Measurements from ENCODE around the gene CORO2A. TPM values are rescaled to one million over a fixed set of nuclear protein-coding genes. Genes with fewer than 3 reads are reported as not detected.

The CORO2A gene
- total RNA-seq, 1 experiment from 2014 or later = 15.8 TPM

- no peak overlapping the region for H2AFZ ChIP-seq (ENCODE audit: low read length)
- H3K9ac ChIP-seq (ENCODE audit: extremely low read depth, insufficient read length, low read length) = no peak overlapping the region
- no peak overlapping the region for H2BK20ac ChIP-seq (ENCODE audit: low read depth, low read length, poor library complexity, severe bottlenecking)
- no CpG with 5 or more reads among the region's 5 CpGs for WGBS (ENCODE audit: extremely low coverage, insufficient read length, low lambda C conversion rate)
- Mint-ChIP-seq H3K36me3 (ENCODE audit: insufficient read depth in 1 of 3, low read depth in 3 of 3) (peaks cover 0 to 11% (median 0%) of the 10 kb centered on the region in 3 experiments; a peak in 4 of 7 replicates), H3K27me3 (ENCODE audit: low read depth) (no peaks in the 10 kb centered on the region), H3K4me3 (no peak overlapping the region; a peak in 1 of 5 replicates), H3K9me3 (no peaks in the 10 kb centered on the region; a peak in 1 of 5 replicates), H3K4me1 (peaks cover 28 to 31% of the 10 kb centered on the region in 2 experiments), H3K27ac (peak overlapping the region in 1 of 3 experiments; percentile 18; a peak in 2 of 7 replicates)
- H3K9me3 ChIP-seq (ENCODE audit: control insufficient read depth, low read depth, low read length) = no peaks in the 10 kb centered on the region
- no peak overlapping the region for H3K23ac ChIP-seq (ENCODE audit: insufficient read length, low read depth, low read length)
- no peaks in the 10 kb centered on the region for H3K23me2 ChIP-seq (ENCODE audit: insufficient read length, low read depth, low read length, poor library complexity, severe bottlenecking)
- no peak overlapping the region for H3T11ph ChIP-seq (ENCODE audit: low read length)
- H2BK120ac ChIP-seq (ENCODE audit: low read depth, low read length, poor library complexity, severe bottlenecking) = no peak overlapping the region
- no peaks in the 10 kb centered on the region for H3K79me2 ChIP-seq (ENCODE audit: insufficient read depth, low read length)
- H4K91ac ChIP-seq (ENCODE audit: insufficient read length, low read depth, low read length) = no peak overlapping the region
- H2AK5ac ChIP-seq (ENCODE audit: insufficient read length, low read length) = no peak overlapping the region
- no peak overlapping the region for H2BK5ac ChIP-seq (ENCODE audit: insufficient read length, low read length)
- H3K27ac ChIP-seq (ENCODE audit: insufficient read length, low read depth, low read length) = no peak overlapping the region
- no peak for DNase-seq
- H3K4ac ChIP-seq (ENCODE audit: low read depth, low read length) = no peak overlapping the region
- H3K18ac ChIP-seq (ENCODE audit: insufficient read length, low read depth, low read length) = no peak overlapping the region
- H3K27me3 ChIP-seq (ENCODE audit: insufficient read depth, low read length) = no peaks in the 10 kb centered on the region
- no peak overlapping the region for H2BK12ac ChIP-seq (ENCODE audit: insufficient read length, low read depth, low read length)
- H3K14ac ChIP-seq (ENCODE audit: insufficient read depth, low read length) = no peak overlapping the region
- no peak overlapping the region for H3K56ac ChIP-seq (ENCODE audit: insufficient read length, low read depth, low read length)
- no peaks in the 10 kb centered on the region for H3K79me1 ChIP-seq (ENCODE audit: insufficient read depth, low read depth, low read length, poor library complexity, severe bottlenecking)
- H3K4me2 ChIP-seq (ENCODE audit: insufficient read depth, insufficient read length, low read length) = no peak overlapping the region
- no peak overlapping the region for H4K8ac ChIP-seq (replicated peaks; ENCODE audit: insufficient read length, low read depth, low read length)
- no peak for TF ChIP-seq CTCF (conservative IDR thresholded peaks at IDR 0.05)
- peaks cover 13% of the 10 kb centered on the region for H3K4me1 ChIP-seq (ENCODE audit: insufficient read depth, low read length)
- H2BK15ac ChIP-seq (ENCODE audit: low read depth, low read length) = no peak overlapping the region
- H4K5ac ChIP-seq (ENCODE audit: insufficient read length, low read depth, low read length) = no peak overlapping the region
- no peaks in the 10 kb centered on the region for H4K20me1 ChIP-seq (ENCODE audit: control insufficient read depth, insufficient read depth, insufficient read length)
Observed at GRCh38 chr9:98222885-98223691, 30.7 kb upstream of the CORO2A start.
